T-helper 1 cell treated with Interleukin-12 subunit alpha and Interleukin-12 subunit beta and Interleukin-4 antibody, amounts not matched to agents 30 μg/mL and 1 μg/mL, for 36 hours (primary cell): ENCODE measurements around the gene KCTD13.
A peak's percentile ranks its signal among the peaks of the same experiment; 100 is the strongest.

Experiments
- H3K27ac Mint-ChIP-seq: one replicate; pipeline ENCODE4 v1.8.0; 2021; ENCODE audit warnings: mild to moderate bottlenecking, mixed read lengths
- H3K27me3 Mint-ChIP-seq: one replicate; pipeline ENCODE4 v1.8.0; 2021; ENCODE audit warnings: low read depth, mixed read lengths
- H3K36me3 Mint-ChIP-seq: one replicate; pipeline ENCODE4 v1.8.0; 2021; ENCODE audit warnings: low read depth, mixed read lengths
- H3K4me1 Mint-ChIP-seq: one replicate; pipeline ENCODE4 v1.8.0; 2021; ENCODE audit warnings: low read depth, mixed read lengths
- H3K4me3 Mint-ChIP-seq: one replicate; pipeline ENCODE4 v1.8.0; 2021; ENCODE audit warnings: mild to moderate bottlenecking, moderate library complexity, mixed read lengths
- H3K9me3 Mint-ChIP-seq: one replicate; pipeline ENCODE4 v1.8.0; 2021; ENCODE audit warnings: mixed read lengths

Gene KCTD13, protein sequence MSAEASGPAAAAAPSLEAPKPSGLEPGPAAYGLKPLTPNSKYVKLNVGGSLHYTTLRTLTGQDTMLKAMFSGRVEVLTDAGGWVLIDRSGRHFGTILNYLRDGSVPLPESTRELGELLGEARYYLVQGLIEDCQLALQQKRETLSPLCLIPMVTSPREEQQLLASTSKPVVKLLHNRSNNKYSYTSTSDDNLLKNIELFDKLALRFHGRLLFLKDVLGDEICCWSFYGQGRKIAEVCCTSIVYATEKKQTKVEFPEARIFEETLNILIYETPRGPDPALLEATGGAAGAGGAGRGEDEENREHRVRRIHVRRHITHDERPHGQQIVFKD

GRCh38 chr16:29925781-29926710 is at the start of gene KCTD13:
Gene KCTD13, minus strand, starts transcription at chr16:29926226. Its CDS starts 193 bp downstream, at chr16:29926033.
- H3K4me1 Mint-ChIP-seq = peaks cover 33% of the 10 kb centered on the region
- H3K27ac Mint-ChIP-seq = peak within 1 kb of the TSS; percentile 93
- H3K36me3 Mint-ChIP-seq = peaks cover 8% of the 10 kb centered on the region
- peak within 1 kb of the TSS; percentile 94 for H3K4me3 Mint-ChIP-seq
- no peaks in the 10 kb centered on the region for H3K9me3 Mint-ChIP-seq
- peaks cover 6% of the 10 kb centered on the region for H3K27me3 Mint-ChIP-seq

DNA sequence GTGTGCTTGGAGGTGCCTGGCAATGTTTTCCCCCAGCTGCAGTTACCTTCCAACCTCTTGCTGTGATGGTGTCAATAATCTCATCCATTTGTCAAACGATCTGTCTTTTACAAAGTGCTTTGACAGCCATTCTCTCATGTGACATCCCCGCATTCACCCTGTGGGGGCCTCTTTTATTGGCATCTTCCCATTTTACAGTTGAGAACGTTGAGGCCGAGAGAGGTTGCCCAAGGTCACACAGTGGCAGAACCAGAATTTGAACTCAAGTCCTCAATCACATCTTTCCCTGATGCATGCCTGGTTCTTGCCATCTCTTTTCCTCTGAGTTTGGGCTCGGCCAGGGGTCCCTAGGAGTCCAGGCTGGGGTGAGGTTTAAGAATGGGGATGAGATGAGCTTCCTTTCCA is 49.1 kb upstream of the KCTD13 start:
- H3K9me3 Mint-ChIP-seq = no peaks in the 10 kb centered on the region
- H3K27me3 Mint-ChIP-seq = no peaks in the 10 kb centered on the region
- H3K36me3 Mint-ChIP-seq = peaks cover 8% of the 10 kb centered on the region
- H3K4me3 Mint-ChIP-seq = peak overlapping the region; percentile 88
- peaks cover 29% of the 10 kb centered on the region for H3K4me1 Mint-ChIP-seq
- H3K27ac Mint-ChIP-seq = peak overlapping the region; percentile 62

GRCh38 chr16:29974291-29975133 is 48.5 kb upstream of the KCTD13 start:
- H3K4me3 Mint-ChIP-seq = peak overlapping the region; percentile 88
- peaks cover 9% of the 10 kb centered on the region for H3K36me3 Mint-ChIP-seq
- peak overlapping the region; percentile 92 for H3K27ac Mint-ChIP-seq
- H3K4me1 Mint-ChIP-seq = peaks cover 29% of the 10 kb centered on the region
- no peaks in the 10 kb centered on the region for H3K27me3 Mint-ChIP-seq
- no peaks in the 10 kb centered on the region for H3K9me3 Mint-ChIP-seq

- H3K27ac Mint-ChIP-seq = peak within 1 kb of the TSS; percentile 92
- H3K9me3 Mint-ChIP-seq = no peaks in the 10 kb centered on the region
- peaks cover 29% of the 10 kb centered on the region for H3K4me1 Mint-ChIP-seq
- H3K4me3 Mint-ChIP-seq = peak within 1 kb of the TSS; percentile 88
- H3K27me3 Mint-ChIP-seq = no peaks in the 10 kb centered on the region
- H3K36me3 Mint-ChIP-seq = peaks cover 9% of the 10 kb centered on the region
Observed at GRCh38 chr16:29973384-29974246, 47.6 kb upstream of the KCTD13 start, which contains the start of gene TAOK2. Gene TAOK2, plus strand, starts transcription at chr16:29973868. Its CDS starts 3,905 bp downstream, at chr16:29977773.

- H3K27me3 Mint-ChIP-seq = no peaks in the 10 kb centered on the region
- peaks cover 14% of the 10 kb centered on the region for H3K36me3 Mint-ChIP-seq
- peaks cover 29% of the 10 kb centered on the region for H3K4me1 Mint-ChIP-seq
- H3K27ac Mint-ChIP-seq = peak overlapping the region; percentile 90
- H3K4me3 Mint-ChIP-seq = peak overlapping the region; percentile 81
- no peaks in the 10 kb centered on the region for H3K9me3 Mint-ChIP-seq
Observed at GRCh38 chr16:29972992-29973383, 47.0 kb upstream of the KCTD13 start.

DNA sequence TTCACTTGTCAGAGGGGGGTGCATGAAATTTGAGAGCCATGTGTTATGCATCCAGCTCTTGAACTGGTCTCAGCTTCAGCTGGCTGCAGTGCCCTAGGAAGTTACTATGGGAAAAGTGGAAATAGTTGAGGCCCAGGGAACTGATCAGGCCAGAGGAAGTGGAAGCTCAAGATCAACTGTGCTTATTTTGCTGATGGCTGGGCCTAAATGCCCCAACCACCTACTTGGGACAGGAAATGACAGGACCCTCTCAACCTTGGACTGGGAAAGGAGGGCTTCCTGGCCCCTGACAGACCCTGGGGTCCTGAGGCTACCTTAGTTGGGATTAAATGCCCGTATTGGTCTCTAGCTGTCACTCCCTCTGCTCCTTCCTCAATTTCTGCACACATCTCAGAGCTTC is 46.5 kb upstream of the KCTD13 start:
- H3K4me3 Mint-ChIP-seq = peak overlapping the region; percentile 23
- peaks cover 29% of the 10 kb centered on the region for H3K4me1 Mint-ChIP-seq
- H3K36me3 Mint-ChIP-seq = peaks cover 14% of the 10 kb centered on the region
- no peaks in the 10 kb centered on the region for H3K9me3 Mint-ChIP-seq
- peak overlapping the region; percentile 90 for H3K27ac Mint-ChIP-seq
- H3K27me3 Mint-ChIP-seq = no peaks in the 10 kb centered on the region

DNA sequence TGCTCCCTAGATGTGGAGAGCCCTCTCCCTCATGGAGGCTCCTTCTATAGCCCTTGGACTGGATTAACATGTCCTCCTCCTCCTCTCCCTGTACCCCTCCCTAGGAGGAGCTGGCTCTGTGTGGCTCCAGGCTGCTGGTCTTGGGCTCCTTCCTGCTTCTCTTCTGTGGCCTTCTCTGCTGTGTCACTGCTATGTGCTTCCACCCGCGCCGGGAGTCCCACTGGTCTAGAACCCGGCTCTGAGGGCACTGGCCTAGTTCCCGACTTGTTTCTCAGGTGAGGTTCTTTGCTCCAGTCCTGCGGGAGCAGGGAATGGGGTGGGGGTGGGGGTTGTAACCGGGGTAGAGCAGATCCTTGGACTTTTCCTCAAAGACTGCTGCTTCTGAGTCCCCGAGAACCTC is 45.3 kb upstream of the KCTD13 start:
- Mint-ChIP-seq H3K27ac (no peak overlapping the region), H3K27me3 (no peaks in the 10 kb centered on the region), H3K4me1 (peaks cover 25% of the 10 kb centered on the region), H3K4me3 (no peak overlapping the region), H3K36me3 (peaks cover 14% of the 10 kb centered on the region), H3K9me3 (no peaks in the 10 kb centered on the region)

- no peak overlapping the region for H3K4me3 Mint-ChIP-seq
- H3K27ac Mint-ChIP-seq = no peak overlapping the region
- H3K9me3 Mint-ChIP-seq = no peaks in the 10 kb centered on the region
- H3K36me3 Mint-ChIP-seq = peaks cover 18% of the 10 kb centered on the region
- peaks cover 7% of the 10 kb centered on the region for H3K4me1 Mint-ChIP-seq
- no peaks in the 10 kb centered on the region for H3K27me3 Mint-ChIP-seq
Observed at GRCh38 chr16:29968205-29968604, 42.2 kb upstream of the KCTD13 start.

GRCh38 chr16:29963021-29963743 is 37.2 kb upstream of the KCTD13 start:
- Mint-ChIP-seq H3K4me3 (peak overlapping the region; percentile 86), H3K27me3 (no peaks in the 10 kb centered on the region), H3K9me3 (no peaks in the 10 kb centered on the region), H3K36me3 (peaks cover 6% of the 10 kb centered on the region), H3K27ac (peak overlapping the region; percentile 24), H3K4me1 (peaks cover 17% of the 10 kb centered on the region)

DNA sequence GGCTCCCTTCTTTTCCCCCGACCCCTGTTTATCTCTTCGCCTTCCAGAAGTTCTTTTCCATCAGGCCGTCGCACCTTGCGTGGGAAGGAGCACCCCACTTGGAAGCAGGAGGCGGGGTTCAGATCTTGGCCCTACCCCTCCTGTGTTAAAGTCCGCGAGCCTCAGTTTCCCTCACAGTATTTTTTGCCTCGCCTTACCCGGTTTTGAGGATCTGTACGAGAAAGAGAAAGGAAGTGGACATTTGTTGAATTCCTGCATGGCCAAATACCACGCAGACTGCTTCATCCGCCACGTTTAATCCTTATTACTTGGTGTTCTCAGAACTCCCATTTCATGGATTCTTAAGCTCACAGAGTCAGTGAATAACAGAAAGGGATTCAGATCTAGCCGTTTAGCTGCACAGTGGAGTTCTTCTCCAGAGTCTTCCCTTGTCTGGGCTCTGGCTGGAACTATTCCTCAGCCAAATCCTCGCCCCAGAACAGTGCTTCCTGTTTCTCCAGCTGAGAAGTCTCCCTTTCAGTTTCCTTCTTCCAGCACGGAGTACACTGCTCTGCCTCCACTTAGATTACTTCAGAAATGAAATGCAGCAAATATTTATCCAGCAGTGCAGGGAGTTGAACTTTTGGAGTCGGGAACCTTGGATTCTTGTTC is 36.4 kb upstream of the KCTD13 start:
- Mint-ChIP-seq H3K4me1 (peaks cover 17% of the 10 kb centered on the region), H3K9me3 (no peaks in the 10 kb centered on the region), H3K4me3 (peak overlapping the region; percentile 86), H3K27me3 (no peaks in the 10 kb centered on the region), H3K27ac (peak overlapping the region; percentile 85), H3K36me3 (peaks cover 5% of the 10 kb centered on the region)

GRCh38 chr16:29961479-29962343 is 35.7 kb upstream of the KCTD13 start, which contains the start of gene TMEM219:
Gene TMEM219, plus strand, starts transcription at chr16:29962079. Its CDS starts 1,065 bp downstream, at chr16:29963144.
- H3K9me3 Mint-ChIP-seq = no peaks in the 10 kb centered on the region

DNA sequence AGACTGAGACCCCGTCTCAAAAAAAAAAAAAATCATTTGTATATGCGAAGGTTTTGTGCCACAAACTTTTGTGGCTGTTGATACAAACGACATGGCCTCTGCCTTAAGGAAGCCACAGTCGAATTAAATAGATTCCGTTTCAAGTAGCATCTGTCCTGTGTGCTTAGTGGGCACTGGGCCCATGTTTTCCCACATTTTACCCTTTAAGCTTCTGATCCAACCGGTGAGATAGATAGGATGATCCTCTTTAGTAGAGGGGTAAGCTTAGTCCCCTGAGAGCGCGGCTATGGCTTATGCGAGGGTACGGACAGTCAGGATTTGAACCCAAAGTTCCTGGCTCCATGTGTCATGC is 35.1 kb upstream of the KCTD13 start:
- Mint-ChIP-seq H3K9me3 (no peaks in the 10 kb centered on the region), H3K36me3 (peaks cover 5% of the 10 kb centered on the region), H3K27ac (peak overlapping the region; percentile 81), H3K4me3 (peak overlapping the region; percentile 81), H3K27me3 (no peaks in the 10 kb centered on the region), H3K4me1 (peaks cover 17% of the 10 kb centered on the region)

More at GRCh38 chr16:29961479-29962343, 35.7 kb upstream of the KCTD13 start, which contains the start of gene TMEM219:
- Mint-ChIP-seq H3K36me3 (peaks cover 5% of the 10 kb centered on the region), H3K4me3 (peak within 1 kb of the TSS; percentile 86), H3K4me1 (peaks cover 17% of the 10 kb centered on the region), H3K27me3 (no peaks in the 10 kb centered on the region), H3K27ac (peak within 1 kb of the TSS; percentile 85)
